NT2/D1 (cell line): ENCODE results near the gene WDFY4.

Source experiments
- YY1 ChIP-seq: IDR thresholded peaks from 2 replicates; pipeline ENCODE4 v1.6.1; 2011; ENCODE audit not compliant: insufficient read length, insufficient read depth
- ZNF274 ChIP-seq: IDR thresholded peaks from 2 replicates; pipeline ENCODE4 v1.6.1; 2011; ENCODE audit warnings: mild to moderate bottlenecking, low read depth, low read length

DNA sequence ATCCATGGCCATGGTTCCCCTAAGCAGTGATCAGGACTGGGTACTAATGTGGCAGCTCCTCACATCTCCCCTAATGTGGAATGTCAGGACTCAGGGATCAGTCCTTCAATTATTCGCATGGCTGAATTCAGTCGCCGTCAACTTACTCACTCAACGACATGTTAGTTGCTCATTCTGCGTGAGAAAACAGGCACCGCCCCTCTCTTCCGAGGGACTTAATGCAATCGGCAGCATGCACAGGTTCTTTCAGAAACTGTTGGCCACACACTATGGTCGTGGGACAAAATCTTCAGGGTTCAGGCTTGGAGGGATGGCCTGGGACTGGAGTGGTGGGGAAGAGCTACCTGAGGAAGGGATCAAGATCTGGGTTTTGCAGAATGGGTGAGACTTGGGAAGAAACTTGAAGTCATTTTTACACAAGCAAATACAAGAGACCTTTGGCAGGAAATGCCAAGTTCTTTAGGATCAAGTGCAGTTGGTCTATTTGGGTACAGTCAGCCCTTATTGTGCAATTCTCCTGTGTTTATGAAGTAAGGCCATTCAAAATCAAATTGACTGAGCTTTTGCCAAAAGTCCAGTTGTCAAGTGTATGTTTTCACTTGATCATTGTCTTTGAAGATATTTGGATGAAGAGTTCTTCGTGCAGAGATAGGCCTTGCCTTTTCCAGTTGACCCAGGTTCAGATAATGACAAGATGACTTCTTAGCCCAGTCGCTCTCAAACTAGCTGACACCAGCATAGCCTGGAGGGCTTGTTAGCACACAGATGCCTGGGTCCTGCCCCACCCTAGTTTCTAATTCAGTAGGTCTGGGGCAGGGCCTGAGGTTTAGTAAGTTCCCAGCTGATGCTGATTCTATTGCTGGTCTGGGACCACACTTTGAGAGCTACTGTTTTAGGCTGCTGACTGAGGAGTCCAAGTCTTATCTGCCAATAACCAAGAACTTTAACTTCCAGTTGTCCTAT, 206.5 kb downstream of the WDFY4 start:
- TF ChIP-seq ZNF274 = no peak
- no peak for TF ChIP-seq YY1
